NB4 (cell line): ENCODE measurements around the gene RIPOR3.

Experiments
- MYC ChIP-seq: IDR thresholded peaks from 2 replicates; pipeline ENCODE4 v1.6.1; 2011; ENCODE audit warnings: low read depth, low read length
- POLR2A ChIP-seq: IDR thresholded peaks from 2 replicates; pipeline ENCODE4 v1.6.1; 2011; ENCODE audit warnings: mild to moderate bottlenecking; ENCODE audit not compliant: insufficient read length; ENCODE audit errors: extremely low read depth
- TF ChIP-seq, protein P1 (sequence below): IDR thresholded peaks from one replicate; pipeline ENCODE4 v1.5.1; 2012; ENCODE audit warnings: low read depth, low read length

DNA sequence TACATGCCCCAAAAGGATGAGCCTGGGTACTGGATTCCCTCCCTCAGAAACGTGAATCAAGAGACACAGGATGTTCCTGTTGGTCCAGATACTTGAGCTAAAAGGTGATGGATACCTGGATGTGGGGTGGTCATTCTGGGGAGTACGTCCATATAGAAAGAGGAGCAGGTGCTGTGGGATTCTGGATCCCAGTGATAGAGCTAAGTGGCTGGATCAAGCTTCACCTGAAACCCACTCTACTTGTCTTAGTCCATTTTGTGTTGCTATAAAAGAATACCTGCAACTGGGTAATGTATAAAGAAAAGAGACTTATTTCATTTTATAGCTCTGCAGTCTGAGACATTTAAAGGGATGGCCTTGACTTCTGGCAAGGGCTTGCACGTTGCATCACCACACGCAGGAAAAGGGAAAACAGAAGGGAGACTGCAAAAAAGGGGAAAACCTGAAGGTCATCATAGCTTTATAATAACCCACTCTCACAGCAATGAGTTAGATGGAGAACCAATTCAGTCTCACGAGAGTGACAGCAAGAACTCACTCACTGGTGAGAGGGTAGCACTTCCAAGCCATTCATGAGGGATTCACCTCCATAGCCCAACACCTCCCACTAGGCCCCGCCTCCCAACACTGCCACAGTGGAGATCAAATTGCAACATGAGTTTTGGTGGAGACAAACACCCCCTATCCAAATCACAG, 31.2 kb downstream of the RIPOR3 start:
- TF ChIP-seq, protein P1, sequence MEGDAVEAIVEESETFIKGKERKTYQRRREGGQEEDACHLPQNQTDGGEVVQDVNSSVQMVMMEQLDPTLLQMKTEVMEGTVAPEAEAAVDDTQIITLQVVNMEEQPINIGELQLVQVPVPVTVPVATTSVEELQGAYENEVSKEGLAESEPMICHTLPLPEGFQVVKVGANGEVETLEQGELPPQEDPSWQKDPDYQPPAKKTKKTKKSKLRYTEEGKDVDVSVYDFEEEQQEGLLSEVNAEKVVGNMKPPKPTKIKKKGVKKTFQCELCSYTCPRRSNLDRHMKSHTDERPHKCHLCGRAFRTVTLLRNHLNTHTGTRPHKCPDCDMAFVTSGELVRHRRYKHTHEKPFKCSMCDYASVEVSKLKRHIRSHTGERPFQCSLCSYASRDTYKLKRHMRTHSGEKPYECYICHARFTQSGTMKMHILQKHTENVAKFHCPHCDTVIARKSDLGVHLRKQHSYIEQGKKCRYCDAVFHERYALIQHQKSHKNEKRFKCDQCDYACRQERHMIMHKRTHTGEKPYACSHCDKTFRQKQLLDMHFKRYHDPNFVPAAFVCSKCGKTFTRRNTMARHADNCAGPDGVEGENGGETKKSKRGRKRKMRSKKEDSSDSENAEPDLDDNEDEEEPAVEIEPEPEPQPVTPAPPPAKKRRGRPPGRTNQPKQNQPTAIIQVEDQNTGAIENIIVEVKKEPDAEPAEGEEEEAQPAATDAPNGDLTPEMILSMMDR: no peak
- no peak for TF ChIP-seq POLR2A
- no peak for TF ChIP-seq MYC
